WERI-Rb-1 (cell line): Measurements from ENCODE around the gene PLA2G2C.

Experiments used
- DNase-seq: peaks from one replicate; pipeline ENCODE4 v3.0.0-alpha.2; 2020
- H3K27ac ChIP-seq: fragments of 250-450 bp; sonication (Bioruptor Pico); 2 replicates; pipeline ENCODE4 v1.5.1; 2020; ENCODE audit warnings: mild to moderate bottlenecking, moderate library complexity
- H3K27me3 ChIP-seq: fragments of 250-450 bp; sonication (Bioruptor Pico); 2 replicates; pipeline ENCODE4 v1.5.1; 2021; ENCODE audit warnings: mild to moderate bottlenecking, low read depth, moderate library complexity; ENCODE audit not compliant: insufficient read depth, severe bottlenecking
- H3K36me3 ChIP-seq: fragments of 250-450 bp; sonication (Bioruptor Pico); 2 replicates; pipeline ENCODE4 v1.5.1; 2020; ENCODE audit warnings: mild to moderate bottlenecking, moderate library complexity
- H3K4me3 ChIP-seq: 2 replicates; pipeline ENCODE4 v1.5.1; 2011; ENCODE audit warnings: low read depth, mild to moderate bottlenecking, control low read depth, low read length
- H3K9me3 ChIP-seq: fragments of 250-450 bp; sonication (Bioruptor Pico); 2 replicates; pipeline ENCODE4 v1.5.1; 2021; ENCODE audit warnings: mild to moderate bottlenecking, moderate library complexity; ENCODE audit not compliant: severe bottlenecking
- CTCF ChIP-seq: IDR thresholded peaks from 2 replicates; pipeline ENCODE4 v1.5.1; 2011; ENCODE audit warnings: low read depth, mild to moderate bottlenecking, control low read depth, inconsistent platforms, low read length

The PLA2G2C gene

DNA sequence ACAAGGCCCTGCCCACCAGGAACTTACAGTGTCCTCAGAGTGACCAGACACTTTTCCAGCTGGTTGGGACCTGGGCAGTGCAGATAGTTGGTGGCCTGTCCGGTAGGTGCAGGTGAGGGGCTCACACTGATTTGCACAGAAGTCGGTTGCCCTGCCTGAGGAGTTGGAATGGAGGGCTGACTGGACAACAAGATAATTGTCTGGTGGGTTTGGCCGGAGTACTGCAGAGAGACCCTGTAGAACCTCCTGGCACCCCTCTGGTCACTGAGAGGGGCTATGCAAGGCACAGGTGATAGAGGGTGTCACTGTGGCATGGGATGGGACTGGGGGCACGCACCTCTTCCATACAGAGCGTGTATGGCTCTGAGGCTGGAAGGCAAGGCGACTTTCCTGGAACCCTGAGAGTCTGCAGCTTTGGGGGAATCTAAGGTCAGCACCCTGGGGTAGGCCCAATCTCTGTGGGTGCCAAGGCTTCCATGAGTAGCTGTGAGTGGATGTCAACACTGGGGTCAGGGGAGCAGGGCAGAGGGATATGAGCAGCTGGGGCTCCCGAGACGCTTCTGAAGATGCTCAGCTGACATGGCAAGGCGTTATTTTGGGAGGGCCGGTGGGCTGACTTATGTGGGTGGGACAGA, 59.4 kb downstream of the PLA2G2C start:
- H3K4me3 ChIP-seq = no peak overlapping the region
- TF ChIP-seq CTCF = no peak
- H3K27me3 ChIP-seq = no peaks in the 10 kb centered on the region
- peaks cover 4% of the 10 kb centered on the region for H3K9me3 ChIP-seq
- no peak for DNase-seq
- H3K27ac ChIP-seq = no peak overlapping the region
- H3K36me3 ChIP-seq = no peaks in the 10 kb centered on the region

DNA sequence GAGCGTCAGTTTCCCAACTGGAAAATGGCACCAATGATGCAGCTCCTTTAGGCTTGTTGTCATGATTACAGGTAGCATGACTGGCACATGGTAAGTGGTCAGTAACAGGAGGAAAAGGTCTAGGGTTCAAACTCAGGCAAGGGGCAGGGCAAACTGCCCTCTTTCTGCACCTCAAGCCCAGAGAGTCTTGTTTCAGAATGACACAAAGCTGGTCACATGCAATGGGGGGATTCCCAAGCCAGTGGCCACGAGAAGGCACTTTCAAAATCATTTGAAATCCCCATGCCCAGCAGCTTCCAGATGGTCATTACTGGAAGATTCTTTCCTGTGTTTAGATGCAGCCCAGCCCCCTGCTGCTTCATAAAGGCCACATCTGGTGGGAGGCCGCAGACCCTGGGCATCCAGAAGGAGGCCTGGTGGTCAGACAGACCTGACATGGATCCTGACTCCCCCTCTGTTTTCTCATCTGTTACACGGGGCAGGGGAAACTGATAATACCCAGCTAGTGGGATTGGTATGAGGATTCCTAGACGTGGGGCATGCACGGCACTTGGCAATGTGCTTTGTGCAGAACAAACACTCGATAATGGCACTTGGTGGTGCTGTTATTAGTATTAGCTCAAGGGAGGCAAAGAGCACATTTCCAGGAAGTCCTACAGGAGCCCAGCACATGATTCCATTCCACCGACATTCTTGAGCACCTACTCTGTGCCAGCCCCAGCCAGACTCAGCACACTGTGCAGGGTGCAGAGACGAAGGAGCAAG, 60.1 kb downstream of the PLA2G2C start:
- no peaks in the 10 kb centered on the region for H3K27me3 ChIP-seq
- H3K4me3 ChIP-seq = no peak overlapping the region
- no peaks in the 10 kb centered on the region for H3K36me3 ChIP-seq
- H3K27ac ChIP-seq = no peak overlapping the region
- no peak for DNase-seq
- peaks cover 4% of the 10 kb centered on the region for H3K9me3 ChIP-seq
- TF ChIP-seq CTCF = no peak

DNA sequence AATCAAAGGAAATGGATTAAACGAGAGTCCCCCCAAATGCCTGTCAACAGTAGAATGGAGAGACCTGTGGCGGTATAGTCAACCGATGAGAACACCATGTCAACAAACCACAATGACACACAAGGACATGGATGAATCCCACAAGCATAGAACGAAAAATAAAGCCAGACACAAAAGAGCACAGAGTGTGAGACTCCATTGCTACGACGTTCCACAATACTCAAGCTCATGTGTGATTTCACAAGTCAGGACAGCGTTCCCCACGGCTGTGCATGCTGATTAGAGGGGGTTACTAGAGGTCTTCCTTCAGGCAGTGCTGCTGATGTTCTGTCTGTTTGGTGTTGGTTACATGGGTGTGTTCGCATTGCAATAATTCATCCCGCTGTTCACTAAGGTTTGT, 61.2 kb downstream of the PLA2G2C start:
- no peak for DNase-seq
- H3K36me3 ChIP-seq = no peaks in the 10 kb centered on the region
- no peak for TF ChIP-seq CTCF
- no peak overlapping the region for H3K4me3 ChIP-seq
- no peaks in the 10 kb centered on the region for H3K27me3 ChIP-seq
- no peak overlapping the region for H3K27ac ChIP-seq
- H3K9me3 ChIP-seq = peaks cover 4% of the 10 kb centered on the region

GRCh38 chr1:20124456-20125057, 61.8 kb downstream of the PLA2G2C start:
- DNase-seq = no peak
- H3K9me3 ChIP-seq = peaks cover under 1% of the 10 kb centered on the region
- no peak for TF ChIP-seq CTCF
- no peak overlapping the region for H3K4me3 ChIP-seq
- no peaks in the 10 kb centered on the region for H3K27me3 ChIP-seq
- H3K27ac ChIP-seq = no peak overlapping the region
- H3K36me3 ChIP-seq = no peaks in the 10 kb centered on the region

DNA sequence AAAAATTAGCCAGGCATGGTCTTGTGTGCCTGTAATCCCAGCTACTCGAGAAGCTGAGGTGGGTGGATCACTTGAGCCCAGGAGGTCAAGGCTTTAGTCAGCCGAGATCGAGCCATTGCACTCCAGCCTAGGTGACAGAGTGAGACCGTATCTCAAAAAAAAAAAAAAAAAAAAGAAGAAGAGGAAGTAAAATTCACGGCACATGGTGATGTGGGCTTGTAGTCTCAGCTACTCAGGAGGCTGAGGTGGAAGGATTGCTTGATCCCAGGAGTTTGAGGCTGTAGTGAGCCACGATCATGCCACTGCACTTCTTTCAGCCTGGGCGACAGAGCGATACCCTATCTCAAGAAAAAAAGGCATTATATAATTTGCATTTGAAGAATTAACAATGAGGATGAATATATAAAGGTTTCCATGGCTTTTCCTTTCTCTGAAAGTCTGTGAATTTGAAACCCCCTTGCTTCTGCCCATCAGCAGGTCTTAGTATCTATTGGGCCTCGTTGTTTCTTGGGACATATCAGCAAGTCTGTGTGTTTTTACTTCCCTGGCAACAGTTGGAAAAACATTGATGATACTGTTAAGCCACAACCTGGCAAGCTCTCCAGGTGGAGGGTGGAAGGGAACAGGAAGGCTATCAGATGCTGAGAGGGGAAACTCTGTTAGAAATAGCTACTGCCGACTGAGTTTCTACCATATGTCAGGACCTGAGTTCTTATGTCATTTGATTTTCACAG, 62.4 kb downstream of the PLA2G2C start:
- H3K36me3 ChIP-seq = no peaks in the 10 kb centered on the region
- H3K9me3 ChIP-seq = no peaks in the 10 kb centered on the region
- no peak overlapping the region for H3K4me3 ChIP-seq
- no peak for DNase-seq
- no peak for TF ChIP-seq CTCF
- H3K27me3 ChIP-seq = no peaks in the 10 kb centered on the region
- H3K27ac ChIP-seq = no peak overlapping the region
